GM21528 (cell line): ENCODE measurements around the gene NAV2.

ENCODE experiments used
- ATAC-seq: cut with Tn5 transposase; IDR thresholded peaks from one replicate; pipeline ENCODE4 v1.9.1; 2021; ENCODE audit warnings: mild to moderate bottlenecking, moderate library complexity; ENCODE audit not compliant: unreplicated experiment, low FRiP score

The NAV2 gene

GRCh38 chr11:19849107-19849789 lies 136.6 kb downstream of the NAV2 start:
- no peak for ATAC-seq

GRCh38 chr11:19849947-19850593 lies 137.4 kb downstream of the NAV2 start:
- ATAC-seq: no peak

- ATAC-seq: no peak
These were observed 139.7 kb downstream of the NAV2 start for GRCh38 chr11:19852288-19852687.

- ATAC-seq: no peak
These were observed 140.4 kb downstream of the NAV2 start for GRCh38 chr11:19853016-19853415.

- ATAC-seq: no peak
These were observed 141.3 kb downstream of the NAV2 start for GRCh38 chr11:19853920-19854319.

GRCh38 chr11:19861171-19861570 lies 148.5 kb downstream of the NAV2 start:
- no peak for ATAC-seq

GRCh38 chr11:19862091-19862490 lies 149.5 kb downstream of the NAV2 start:
- no peak for ATAC-seq

GRCh38 chr11:19864141-19865140 lies 151.8 kb downstream of the NAV2 start:
- no peak for ATAC-seq

- ATAC-seq: no peak
These were observed 153.4 kb downstream of the NAV2 start for GRCh38 chr11:19866037-19866436.

GRCh38 chr11:19866521-19866920 lies 153.9 kb downstream of the NAV2 start:
- no peak for ATAC-seq

- ATAC-seq: no peak
These were observed 154.4 kb downstream of the NAV2 start for GRCh38 chr11:19867064-19867463.

- ATAC-seq: no peak
These were observed 155.7 kb downstream of the NAV2 start for GRCh38 chr11:19868281-19868821.

- ATAC-seq: no peak
These were observed 156.2 kb downstream of the NAV2 start for GRCh38 chr11:19868871-19869270.

GRCh38 chr11:19869466-19869865 lies 156.8 kb downstream of the NAV2 start:
- no peak for ATAC-seq

- no peak for ATAC-seq
These were observed 157.4 kb downstream of the NAV2 start for GRCh38 chr11:19869946-19870589.

GRCh38 chr11:19871531-19871930 lies 158.9 kb downstream of the NAV2 start:
- no peak for ATAC-seq

- ATAC-seq: no peak
These were observed 160.0 kb downstream of the NAV2 start for GRCh38 chr11:19872512-19873145.

- no peak for ATAC-seq
These were observed 161.1 kb downstream of the NAV2 start for GRCh38 chr11:19873730-19874129.

GRCh38 chr11:19874266-19874665 lies 161.6 kb downstream of the NAV2 start:
- ATAC-seq: no peak

GRCh38 chr11:19876750-19877149 lies 164.1 kb downstream of the NAV2 start:
- no peak for ATAC-seq
